Fibroblast of peridontal ligament (primary cell): ENCODE measurements around the gene NUP98.
A peak's percentile ranks its signal among the peaks of the same experiment; 100 is the strongest.
"Not testable (repeated sequence)": the region's sequence is repeated elsewhere in the genome, so short reads cannot be mapped to it uniquely, and the experiment has no call there.

ENCODE experiments used
- DNase-seq: peaks from one replicate; pipeline ENCODE4 v3.0.0-alpha.2; 2010; ENCODE audit errors: extremely low read depth

The NUP98 gene

DNA sequence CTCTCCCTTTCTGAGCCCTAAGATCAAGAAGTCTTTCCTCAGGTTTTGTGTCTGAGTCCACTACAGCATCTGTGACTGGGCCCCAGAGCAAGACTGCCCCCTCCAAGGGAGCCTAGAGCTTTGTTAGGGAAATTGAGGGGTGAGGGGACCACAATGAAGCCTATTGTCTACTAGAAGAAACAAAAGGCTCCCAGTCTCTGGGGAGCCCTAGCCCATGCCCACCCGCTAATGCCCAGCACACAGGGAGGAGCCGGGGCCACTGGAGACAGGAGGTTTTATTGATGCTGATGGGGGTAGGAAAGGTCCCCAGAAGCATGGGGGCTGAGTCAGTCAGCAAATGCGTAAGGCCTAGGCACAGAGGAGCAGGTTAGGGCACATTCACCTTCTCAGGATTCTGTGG, 29.4 kb upstream of the NUP98 start:
- DNase-seq: no peak

DNA sequence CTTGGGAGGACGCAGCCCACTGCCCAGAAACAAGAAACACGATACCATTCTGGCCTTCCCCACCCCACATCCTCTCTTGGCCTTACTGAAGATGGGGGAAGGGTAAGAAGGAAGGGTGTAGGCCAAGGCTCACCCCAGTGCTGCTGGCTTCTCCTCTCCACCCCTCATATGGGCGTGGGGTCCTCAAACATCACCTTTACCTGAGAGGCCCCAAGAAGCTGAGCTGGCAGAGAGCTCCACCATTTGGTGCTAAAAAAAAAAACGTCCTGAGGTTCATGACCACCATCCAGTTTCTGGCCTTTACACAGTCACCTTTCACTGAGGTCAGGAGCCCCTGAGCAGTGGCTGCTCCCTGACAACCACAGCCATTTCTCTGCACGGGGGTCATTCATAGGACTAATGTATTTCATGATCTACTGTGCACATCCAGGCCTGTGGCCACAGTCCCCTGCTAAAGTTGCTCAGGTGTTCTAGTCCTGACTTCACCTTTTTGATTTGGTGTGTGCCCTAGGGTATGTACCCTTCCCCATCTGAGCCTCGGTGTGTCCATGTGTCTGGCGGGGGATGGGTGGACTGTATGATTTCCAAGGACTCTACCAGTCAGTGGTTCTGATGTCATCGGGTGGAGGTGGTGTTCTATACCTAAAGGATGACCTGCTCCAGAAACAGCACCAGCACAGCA, 28.3 kb upstream of the NUP98 start:
- DNase-seq: no peak

DNA sequence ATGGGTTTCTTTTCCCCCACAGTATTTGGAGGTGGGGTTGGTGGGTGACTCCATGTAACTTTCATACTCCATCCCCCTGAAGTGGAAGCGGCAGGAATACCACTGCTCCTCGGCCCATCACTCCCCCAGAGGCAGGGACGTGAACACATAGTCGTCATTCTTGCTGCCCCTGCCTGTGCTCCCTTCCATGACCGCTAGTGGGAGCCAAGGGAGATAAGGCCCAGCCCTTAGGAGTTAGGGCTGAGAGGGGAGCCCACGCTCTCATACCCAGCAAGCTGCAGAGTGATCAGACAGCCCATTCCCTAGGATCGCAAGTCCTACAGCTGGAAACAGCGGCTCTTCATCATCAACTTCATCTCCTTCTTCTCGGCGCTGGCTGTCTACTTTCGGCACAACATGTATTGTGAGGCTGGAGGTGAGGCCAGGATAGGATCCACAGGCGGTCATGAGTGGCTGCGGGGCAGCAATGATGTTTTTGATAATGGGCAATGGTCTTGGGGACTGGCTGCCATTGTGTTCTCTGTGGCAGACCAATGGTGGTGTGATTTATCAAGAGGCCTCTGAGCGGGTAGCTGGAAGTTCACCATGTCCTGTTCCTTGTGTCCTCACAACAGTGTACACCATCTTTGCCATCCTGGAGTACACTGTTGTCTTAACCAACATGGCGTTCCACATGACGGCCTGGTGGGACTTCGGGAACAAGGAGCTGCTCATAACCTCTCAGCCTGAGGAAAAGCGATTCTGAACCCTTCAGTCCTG, 27.5 kb upstream of the NUP98 start:
- DNase-seq: no peak

DNA sequence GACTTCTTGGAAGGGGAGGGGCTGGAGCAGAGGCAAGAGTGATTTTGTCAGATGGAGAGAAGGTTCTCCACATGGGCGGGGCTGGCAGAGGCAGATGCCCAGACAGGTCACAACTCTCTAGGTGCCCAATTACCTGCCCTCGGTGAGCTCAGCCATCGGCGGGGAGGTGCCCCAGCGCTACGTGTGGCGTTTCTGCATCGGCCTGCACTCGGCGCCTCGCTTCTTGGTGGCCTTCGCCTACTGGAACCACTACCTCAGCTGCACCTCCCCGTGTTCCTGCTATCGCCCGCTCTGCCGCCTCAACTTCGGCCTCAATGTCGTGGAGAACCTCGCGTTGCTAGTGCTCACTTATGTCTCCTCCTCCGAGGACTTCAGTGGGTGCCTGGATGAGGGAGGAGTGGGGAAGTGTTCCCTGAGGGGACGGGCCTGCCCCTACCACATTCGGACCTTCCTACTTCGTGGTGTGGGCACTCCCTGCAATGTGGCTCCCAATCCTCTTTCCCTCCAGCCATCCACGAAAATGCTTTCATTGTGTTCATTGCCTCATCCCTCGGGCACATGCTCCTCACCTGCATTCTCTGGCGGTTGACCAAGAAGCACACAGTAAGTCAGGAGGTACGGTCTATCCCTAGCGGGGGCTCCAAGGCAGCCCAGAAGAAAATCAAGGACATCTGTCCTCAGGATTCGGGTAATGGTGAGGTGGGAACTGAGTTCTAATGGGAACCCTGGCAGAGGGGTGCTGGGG, 26.6 kb upstream of the NUP98 start:
- no peak for DNase-seq

DNA sequence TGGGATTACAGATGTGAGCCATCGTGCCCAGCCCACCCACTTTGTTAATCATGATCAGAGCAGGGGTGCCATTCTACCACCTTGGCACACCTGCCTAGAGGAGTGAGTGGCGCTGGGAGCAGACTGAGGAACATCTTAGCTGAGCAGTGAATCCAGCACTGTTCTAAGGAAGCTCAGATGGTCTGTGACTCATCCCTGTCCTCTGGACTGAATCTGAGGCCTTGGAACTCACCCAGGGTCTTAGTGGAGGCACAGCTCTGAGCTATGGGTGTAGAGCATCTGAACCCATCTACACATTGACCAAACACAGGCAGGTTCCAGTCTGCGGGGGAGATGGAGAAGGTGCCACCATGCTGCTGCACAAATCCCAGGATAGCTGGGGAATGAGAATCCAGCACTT, 25.9 kb upstream of the NUP98 start:
- peak; percentile 76 for DNase-seq

DNA sequence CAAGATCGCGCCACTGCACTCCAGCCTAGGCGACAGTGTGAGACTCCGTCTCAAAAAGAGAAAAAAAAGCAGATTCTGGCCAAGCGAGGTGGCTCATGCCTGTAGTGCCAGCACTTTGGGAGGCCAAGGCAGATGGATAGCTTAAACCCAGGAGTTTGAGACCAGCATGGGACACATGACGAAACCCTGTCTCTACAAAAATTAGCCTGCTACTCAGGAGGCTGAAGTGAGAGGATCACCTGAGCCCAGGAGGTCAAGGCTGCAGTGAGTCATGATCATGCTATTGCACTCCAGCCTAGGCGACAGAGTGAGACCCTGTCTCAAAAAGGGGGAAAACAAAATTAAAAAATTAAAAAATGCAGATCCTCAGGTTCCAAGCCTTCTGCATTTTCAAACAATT, 25.0 kb upstream of the NUP98 start:
- DNase-seq: no peak

DNA sequence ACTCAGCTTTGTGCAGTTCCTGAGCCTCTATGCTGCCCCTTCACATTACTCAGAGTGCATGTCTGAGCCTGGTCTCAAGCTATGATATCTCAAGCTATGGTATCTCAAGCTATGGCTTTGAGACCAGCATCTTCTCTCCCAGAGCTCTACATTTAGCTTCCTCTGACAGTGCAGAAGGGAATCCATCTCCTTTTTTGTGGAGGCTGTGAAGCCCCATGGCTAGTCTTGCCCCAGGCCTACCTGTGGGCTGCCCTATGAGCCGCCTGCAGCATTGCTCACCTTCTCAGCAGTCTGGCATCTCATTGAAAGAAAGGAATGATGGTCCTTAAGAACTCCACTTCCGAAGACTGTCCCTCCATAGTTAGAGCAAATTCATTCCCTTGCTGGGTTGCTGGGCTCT, 23.6 kb upstream of the NUP98 start:
- no peak for DNase-seq

DNA sequence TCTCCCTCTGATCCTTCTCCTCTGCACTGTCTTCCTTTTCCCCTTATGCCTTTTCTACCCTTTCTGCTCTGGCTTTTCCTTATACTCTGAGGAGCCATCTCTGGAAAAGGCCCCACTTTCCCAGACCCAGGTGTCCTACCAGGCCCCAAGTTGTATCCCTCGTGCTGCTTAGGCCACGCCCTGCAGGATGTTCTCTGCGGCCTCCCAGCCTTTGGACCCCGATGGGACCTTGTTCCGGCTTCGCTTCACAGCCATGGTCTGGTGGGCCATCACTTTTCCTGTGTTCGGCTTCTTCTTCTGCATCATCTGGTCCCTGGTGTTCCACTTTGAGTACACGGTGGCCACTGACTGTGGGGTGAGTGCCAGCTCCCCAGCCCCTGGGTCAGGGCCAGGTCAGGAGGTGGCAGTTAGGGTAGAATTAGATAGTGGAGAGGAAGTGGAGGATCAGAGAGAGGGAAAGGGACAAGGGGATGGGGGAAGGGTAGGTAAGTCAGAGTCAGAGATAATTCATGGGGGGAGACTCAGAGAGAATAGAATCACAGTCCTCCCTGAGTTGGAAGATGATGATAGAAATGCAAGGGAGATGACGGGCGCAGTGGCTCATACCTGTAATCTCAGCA, 19.9 kb upstream of the NUP98 start:
- no peak for DNase-seq

DNA sequence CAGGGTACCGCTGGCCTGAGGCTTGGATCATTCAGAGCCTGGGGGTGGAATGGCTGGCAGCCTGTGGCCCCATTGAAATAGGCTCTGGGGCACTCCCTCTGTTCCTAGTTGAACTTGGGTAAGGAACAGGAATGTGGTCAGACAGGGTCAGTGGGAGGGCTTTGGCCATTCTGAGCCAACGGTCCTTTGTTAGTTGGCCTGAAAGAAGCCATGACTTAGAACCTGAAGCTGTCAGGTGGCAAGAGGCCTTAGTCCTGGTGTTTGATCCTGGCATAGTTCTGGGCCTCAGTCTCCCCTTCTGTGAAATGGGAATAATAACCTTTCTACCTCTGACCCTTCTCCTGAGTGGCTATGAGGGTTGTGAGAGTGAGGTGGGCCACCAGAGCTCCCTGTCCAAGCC, 19.3 kb upstream of the NUP98 start:
- DNase-seq: no peak

DNA sequence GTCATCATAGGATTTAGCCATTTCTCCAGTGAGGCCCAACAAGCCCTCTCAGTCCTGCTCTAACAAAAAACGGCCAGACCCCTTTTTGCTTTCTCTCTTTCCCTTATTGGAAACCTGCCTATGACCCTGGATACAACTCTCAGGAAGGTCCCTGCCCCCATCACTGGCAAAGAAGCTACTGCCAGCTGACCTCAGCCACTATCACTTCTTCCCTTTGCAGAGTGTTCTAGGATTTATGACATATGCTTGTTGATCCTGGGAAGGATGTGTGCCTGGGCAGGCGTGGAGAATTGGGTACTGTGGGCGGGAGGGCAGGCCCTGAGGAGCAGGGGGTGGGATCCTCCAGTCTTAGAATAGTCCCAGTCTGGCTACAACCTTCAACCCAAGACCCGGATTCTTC, 18.5 kb upstream of the NUP98 start:
- no peak for DNase-seq

DNA sequence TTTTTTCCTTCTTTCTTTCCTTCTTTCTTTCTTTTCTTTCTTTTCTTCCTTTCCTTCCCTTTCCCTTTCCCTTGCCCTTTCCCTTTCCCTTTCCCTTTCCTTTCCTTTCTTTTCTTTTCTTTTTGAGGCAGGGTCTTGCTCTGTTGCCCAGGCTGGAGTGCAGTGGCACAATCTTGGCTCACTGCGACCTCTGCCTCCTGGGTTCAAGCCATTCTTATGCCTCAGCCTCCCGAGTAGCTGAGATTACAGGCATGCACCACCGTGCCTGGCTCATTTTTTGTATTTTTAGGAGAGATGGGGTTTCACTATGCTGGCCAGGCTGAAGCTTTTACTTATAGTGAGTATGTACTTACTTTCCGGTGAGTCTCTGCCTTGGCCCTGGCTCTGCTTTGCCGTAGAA, 17.5 kb upstream of the NUP98 start:
- DNase-seq: not testable (repeated sequence)

DNA sequence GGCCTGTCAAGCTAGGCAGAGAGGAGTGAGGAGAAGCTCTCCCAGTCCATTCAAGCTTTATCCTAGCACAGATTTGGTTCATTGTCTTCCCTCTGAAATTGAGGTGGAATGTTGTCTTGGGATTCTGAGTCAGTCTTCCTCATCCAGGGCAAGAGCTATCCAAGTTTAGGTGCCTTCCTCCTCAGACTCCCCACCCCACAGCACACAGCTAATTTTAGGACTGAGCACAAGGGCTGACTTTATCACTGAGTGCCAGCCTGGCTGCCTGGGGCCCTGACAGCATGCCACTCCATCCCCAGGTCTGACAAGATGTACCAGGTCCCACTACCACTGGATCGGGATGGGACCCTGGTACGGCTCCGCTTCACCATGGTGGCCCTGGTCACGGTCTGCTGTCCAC, 13.6 kb upstream of the NUP98 start:
- DNase-seq: peak; percentile 30

DNA sequence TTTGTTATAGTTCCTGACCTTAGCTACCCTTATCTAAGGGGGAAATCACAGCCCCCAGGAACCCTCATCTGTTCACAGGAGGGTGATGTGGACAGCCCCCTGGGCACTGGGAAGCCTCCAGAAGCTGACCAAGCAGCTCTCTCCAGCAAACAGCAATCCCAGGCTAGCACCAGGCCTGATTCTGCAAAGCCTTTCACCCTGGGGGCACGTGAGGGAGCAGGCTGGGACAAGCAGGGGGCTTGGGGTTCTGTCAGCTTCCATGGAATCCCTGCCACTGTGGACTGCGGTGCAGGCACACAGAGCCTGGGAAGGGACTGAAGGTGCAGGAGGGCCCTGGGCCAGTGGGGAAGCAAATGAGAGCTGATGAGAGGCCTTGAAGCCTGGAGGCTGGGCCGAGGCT, 13.1 kb upstream of the NUP98 start:
- DNase-seq: no peak

DNA sequence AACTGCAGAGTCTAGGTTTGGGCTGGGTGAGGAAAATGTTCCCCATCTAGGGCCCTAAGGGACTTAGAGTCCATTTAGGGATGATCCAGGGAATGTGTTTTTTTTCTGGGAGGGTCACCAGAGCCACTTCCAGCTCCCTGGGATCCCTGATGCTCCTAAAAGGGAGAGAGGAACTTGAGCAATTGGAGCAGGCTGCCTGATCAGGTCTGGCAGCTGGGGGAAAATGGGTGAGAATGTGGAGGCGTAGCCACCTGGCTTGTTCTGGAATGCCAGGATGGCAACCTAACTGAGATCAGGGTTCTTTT, 12.2 kb upstream of the NUP98 start:
- no peak for DNase-seq

DNA sequence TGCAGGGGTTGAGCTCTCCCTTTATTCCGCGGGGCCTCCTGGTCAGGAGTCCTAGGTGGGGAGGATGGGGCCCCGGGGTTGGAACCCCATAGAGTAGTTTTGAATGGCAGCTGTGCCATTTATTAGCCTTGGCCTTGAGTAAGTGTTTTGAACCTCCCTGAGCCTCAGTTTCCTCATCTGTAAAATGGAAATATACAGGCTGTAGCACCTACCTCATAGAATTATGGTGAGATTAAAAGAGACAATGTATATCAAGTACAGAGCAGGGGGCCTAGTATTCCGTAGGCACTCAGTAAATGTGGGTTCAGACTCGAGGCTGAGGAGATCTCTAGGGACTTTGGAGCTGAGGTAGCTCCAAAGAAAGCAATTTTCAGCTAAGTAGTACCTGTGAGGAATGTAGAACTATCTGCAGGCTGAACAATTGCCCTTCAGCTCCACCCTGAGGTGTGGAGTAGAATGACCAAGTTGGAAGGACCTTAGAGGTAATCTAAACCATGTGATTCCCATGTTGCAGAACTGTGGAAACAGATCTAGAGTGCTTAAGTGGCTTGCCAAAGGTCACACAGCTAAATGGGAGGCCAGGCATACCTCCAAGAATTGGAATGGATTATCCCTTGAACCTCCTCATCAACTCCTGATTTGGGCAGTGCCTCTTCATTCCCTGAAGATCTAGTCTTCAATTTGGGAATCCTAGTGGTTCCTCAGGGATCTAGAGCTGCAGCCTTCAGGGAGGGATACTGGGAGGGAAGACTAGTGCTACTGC, 11.7 kb upstream of the NUP98 start:
- DNase-seq: peak; percentile 63

DNA sequence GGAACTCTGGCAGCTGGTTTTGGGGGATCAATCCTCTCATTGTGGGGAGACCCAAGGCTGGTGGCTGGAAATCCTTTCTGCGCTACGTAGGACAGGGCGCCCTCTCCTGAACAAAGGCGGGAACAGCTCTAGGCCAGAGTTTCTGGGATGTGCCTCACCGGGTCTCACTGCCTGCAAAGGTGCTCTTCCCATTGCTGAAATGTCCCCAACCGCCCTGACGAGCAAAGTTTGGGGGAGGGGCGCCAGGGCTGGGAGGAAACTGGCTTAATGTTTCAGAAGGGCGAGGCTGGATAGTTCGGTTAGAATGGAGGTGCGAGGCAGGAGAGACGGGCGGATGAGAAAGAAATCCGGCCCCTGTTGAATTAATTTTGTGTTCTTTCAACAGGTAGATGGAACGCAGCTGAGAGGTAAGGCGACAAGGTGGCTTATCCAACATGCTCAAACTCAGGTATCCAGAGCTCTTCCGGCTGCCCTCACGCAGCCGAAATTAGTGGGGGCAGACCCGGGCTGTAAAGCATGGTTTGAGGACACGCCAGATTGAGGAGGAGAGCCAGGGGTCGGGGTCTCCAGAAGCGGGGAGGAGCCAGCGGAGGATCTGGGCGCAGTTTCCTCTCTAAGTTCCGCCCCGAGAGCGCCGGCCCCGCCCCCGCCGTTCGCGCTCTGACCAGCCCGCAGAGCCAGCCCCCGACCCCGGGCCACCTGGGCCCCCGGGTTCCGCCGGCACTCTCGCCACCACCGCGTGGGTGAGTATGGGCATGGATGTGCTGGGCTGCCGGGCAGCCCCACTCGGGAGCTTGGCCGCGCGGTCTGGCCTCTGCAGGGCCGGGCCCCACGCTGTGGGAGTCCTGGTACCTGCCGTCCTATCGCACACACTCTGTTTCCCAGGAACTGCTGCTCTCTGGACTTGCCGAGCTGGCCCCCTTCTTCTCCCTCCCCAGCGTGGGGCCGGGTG, 10.8 kb upstream of the NUP98 start, which contains the start of gene PGAP2:
TSS of gene PGAP2 (plus strand) at position 652 of the 952 bp plus-strand sequence. CDS start 2,700 bp downstream, outside the sequence.
- peak; percentile 45 for DNase-seq

DNA sequence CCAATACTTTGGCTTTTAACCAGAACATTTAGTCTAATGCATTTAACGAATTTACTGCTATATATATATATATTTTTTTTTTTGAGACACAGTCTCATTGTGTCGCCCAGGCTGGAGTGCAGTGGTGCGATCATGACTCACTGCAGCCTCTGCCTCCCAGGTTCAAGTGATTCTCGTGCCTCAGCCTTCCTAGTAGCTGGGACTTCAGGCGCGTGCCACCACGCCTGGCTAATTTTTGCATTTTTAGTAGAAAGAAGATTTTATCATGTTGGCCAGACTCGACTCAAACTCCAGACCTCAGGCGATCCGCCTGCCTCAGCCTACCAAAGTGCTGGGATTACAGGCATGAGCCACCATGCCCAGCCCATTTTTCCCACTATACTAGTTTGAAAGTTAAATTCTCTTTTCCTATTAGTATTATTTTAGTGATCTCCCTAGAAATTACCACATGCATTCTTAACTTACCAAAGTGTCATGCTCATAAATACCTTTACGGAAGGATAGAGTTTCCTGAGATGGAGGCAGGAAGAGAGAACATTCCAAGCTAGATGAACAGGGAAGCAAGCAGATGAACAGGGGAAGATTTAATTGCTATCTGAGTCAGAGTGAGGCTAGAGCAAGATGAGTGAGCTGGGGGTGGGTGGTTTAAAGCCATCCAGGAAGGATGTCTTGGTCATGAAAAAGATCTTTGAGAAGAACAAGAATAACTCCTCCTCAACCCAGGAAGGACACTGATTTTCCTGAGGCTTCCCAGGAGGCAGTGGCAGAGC, 6.6 kb upstream of the NUP98 start:
- DNase-seq: peak; percentile 28

DNA sequence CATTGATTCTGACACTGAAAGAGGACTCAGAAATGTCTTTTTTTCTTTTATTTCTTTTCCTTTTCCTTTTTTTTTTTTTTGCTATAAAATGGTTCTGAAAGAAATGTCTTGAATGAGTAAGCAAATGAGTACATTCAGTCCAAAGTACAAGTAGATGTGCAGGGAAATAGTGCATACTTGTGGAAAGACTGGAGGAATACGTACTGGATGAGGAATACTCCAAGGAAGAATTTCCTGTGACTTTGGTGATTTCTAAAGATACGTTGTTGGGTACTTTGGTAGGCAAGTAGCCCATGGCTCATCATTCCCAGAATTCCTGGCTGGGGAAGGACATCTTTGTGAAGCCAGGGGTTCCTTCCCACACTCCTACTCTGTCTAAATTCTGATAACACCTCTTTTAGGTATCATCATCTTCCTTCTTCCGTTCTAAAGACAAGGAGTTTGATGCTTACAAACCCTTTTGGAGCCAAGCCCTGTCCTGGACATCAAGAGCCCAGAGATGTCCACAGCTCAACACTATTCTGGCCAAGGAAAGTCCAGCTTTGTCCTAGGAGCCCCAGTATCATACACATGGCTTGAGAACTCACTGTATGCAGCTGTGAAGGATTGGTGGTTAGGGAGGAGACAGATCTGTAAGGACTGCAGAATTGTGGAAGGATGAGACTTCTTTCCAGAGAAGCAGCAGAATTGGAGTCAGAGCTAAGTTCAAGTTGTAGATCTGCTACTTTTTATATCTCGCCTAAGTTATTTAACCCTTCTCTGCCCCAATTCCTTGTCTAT, 4.8 kb upstream of the NUP98 start:
- DNase-seq: peak; percentile 63

DNA sequence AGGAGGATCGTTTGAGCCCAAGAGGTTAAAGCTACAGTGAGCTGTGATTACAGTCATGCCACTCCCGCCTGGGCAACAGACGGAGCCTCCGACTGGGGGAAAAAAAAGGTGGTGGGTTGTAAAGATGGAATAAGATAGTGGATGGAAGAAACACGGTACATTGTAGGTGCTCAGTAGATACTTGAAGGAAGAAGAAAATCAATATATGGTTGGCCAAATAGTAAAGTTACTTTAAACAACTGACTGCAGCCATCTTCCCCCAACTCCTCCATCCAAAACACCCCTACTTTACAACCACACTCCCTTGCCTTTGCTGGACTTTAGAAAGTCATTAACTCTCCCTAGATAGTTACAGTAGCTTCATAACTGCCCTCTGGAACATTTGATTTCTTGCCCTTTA, 2.5 kb upstream of the NUP98 start:
- DNase-seq: no peak
